Right lobe of liver (tissue), 4 donors: ENCODE measurements around the gene TSPAN9.

Experiments used
- POLR2A ChIP-seq: fragments of 450-650 bp; IDR thresholded peaks from one replicate; pipeline ENCODE4 v1.6.1; 2017; ENCODE audit warnings: antibody characterized with exemption, mild to moderate bottlenecking
- TF ChIP-seq, protein P1 (sequence below), 4 donors: fragments of 200-600 bp in 3 of 4; fragments of 450-650 bp in 1 of 4; IDR thresholded peaks; one replicate each; pipeline versions ENCODE4 v1.5.1 to v1.8.0; 2016 to 2022; ENCODE audit warnings: antibody characterized with exemption in 4 of 4, mild to moderate bottlenecking in 2 of 4
- donor health status: DM: no; HTN: no; CAD: no.
- donor health status: DM: no; HTN: no; CAD: no.
- donor health status: DM: no; HTN: yes; CAD: no.

- TF ChIP-seq, protein P1, sequence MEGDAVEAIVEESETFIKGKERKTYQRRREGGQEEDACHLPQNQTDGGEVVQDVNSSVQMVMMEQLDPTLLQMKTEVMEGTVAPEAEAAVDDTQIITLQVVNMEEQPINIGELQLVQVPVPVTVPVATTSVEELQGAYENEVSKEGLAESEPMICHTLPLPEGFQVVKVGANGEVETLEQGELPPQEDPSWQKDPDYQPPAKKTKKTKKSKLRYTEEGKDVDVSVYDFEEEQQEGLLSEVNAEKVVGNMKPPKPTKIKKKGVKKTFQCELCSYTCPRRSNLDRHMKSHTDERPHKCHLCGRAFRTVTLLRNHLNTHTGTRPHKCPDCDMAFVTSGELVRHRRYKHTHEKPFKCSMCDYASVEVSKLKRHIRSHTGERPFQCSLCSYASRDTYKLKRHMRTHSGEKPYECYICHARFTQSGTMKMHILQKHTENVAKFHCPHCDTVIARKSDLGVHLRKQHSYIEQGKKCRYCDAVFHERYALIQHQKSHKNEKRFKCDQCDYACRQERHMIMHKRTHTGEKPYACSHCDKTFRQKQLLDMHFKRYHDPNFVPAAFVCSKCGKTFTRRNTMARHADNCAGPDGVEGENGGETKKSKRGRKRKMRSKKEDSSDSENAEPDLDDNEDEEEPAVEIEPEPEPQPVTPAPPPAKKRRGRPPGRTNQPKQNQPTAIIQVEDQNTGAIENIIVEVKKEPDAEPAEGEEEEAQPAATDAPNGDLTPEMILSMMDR (IDR thresholded peaks at IDR 0.05), result no peak
- TF ChIP-seq POLR2A, result no peak
Measured at GRCh38 chr12:3038166-3038565, 39.0 kb upstream of the TSPAN9 start.
